ENCODE results near the gene SART1.

The SART1 gene

GRCh38 chr11:65981972-65982823 lies 20.7 kb downstream of the SART1 start:
- Histone ChIP-seq H3K4me1 (ENCODE audit: insufficient read depth, low read length) (no peaks in the 10 kb centered on the region), H3K9ac (ENCODE audit: low read depth, low read length) (no peak overlapping the region), H3K27ac (ENCODE audit: low read length) (no peak overlapping the region), H3K36me3 (ENCODE audit: insufficient read depth, low read depth, low read length) (peaks cover 23% of the 10 kb centered on the region), H3K27me3 (ENCODE audit: insufficient read depth, low read length) (no peaks in the 10 kb centered on the region), H3K4me3 (ENCODE audit: low read length) (no peak overlapping the region), H3K9me3 (ENCODE audit: insufficient read depth, low read depth, low read length) (no peaks in the 10 kb centered on the region)

GRCh38 chr11:65982824-65983588 lies 21.5 kb downstream of the SART1 start:
- Histone ChIP-seq H3K36me3 (ENCODE audit: insufficient read depth, low read depth, low read length) (peaks cover 15% of the 10 kb centered on the region), H3K27me3 (ENCODE audit: insufficient read depth, low read length) (no peaks in the 10 kb centered on the region), H3K9ac (ENCODE audit: low read depth, low read length) (no peak overlapping the region)

GRCh38 chr11:65983589-65983987 lies 22.1 kb downstream of the SART1 start:
- Histone ChIP-seq H3K27ac (ENCODE audit: low read length) (no peak overlapping the region), H3K9ac (ENCODE audit: low read depth, low read length) (no peak overlapping the region), H3K9me3 (ENCODE audit: insufficient read depth, low read depth, low read length) (no peaks in the 10 kb centered on the region), H3K4me1 (ENCODE audit: insufficient read depth, low read length) (no peaks in the 10 kb centered on the region), H3K27me3 (ENCODE audit: insufficient read depth, low read length) (no peaks in the 10 kb centered on the region), H3K4me3 (ENCODE audit: low read length) (no peak overlapping the region), H3K36me3 (ENCODE audit: insufficient read depth, low read depth, low read length) (peaks cover 9% of the 10 kb centered on the region)

More at GRCh38 chr11:65982824-65983588, 21.5 kb downstream of the SART1 start:
- H3K9me3 ChIP-seq (ENCODE audit: insufficient read depth, low read depth, low read length), result no peaks in the 10 kb centered on the region
- no peak overlapping the region for H3K4me3 ChIP-seq (ENCODE audit: low read length)
- H3K4me1 ChIP-seq (ENCODE audit: insufficient read depth, low read length), result no peaks in the 10 kb centered on the region
- H3K27ac ChIP-seq (ENCODE audit: low read length), result no peak overlapping the region

GRCh38 chr11:65987336-65987735 lies 25.8 kb downstream of the SART1 start:
- H3K27me3 ChIP-seq (ENCODE audit: insufficient read depth, low read length), result no peaks in the 10 kb centered on the region
- H3K27ac ChIP-seq (ENCODE audit: low read length), result no peak overlapping the region
- no peak overlapping the region for H3K9ac ChIP-seq (ENCODE audit: low read depth, low read length)
- H3K4me3 ChIP-seq (ENCODE audit: low read length), result no peak overlapping the region
- H3K4me1 ChIP-seq (ENCODE audit: insufficient read depth, low read length), result no peaks in the 10 kb centered on the region
- H3K36me3 ChIP-seq (ENCODE audit: insufficient read depth, low read depth, low read length), result no peaks in the 10 kb centered on the region; the same call in 1 of the 2 replicates
- no peaks in the 10 kb centered on the region for H3K9me3 ChIP-seq (ENCODE audit: insufficient read depth, low read depth, low read length)

GRCh38 chr11:65988791-65989592 lies 27.5 kb downstream of the SART1 start:
- no peaks in the 10 kb centered on the region for H3K9me3 ChIP-seq (ENCODE audit: insufficient read depth, low read depth, low read length)
- H3K27me3 ChIP-seq (ENCODE audit: insufficient read depth, low read length), result no peaks in the 10 kb centered on the region
- H3K4me1 ChIP-seq (ENCODE audit: insufficient read depth, low read length), result no peaks in the 10 kb centered on the region
- H3K27ac ChIP-seq (ENCODE audit: low read length), result no peak overlapping the region
- H3K36me3 ChIP-seq (ENCODE audit: insufficient read depth, low read depth, low read length), result no peaks in the 10 kb centered on the region; the same call in 1 of the 2 replicates
- no peak overlapping the region for H3K4me3 ChIP-seq (ENCODE audit: low read length)
- no peak overlapping the region for H3K9ac ChIP-seq (ENCODE audit: low read depth, low read length)

- peaks cover under 1% of the 10 kb centered on the region for H3K36me3 ChIP-seq (ENCODE audit: insufficient read depth, low read depth, low read length)
- no peak overlapping the region for H3K4me3 ChIP-seq (ENCODE audit: low read length)
- H3K27me3 ChIP-seq (ENCODE audit: insufficient read depth, low read length), result no peaks in the 10 kb centered on the region
- no peaks in the 10 kb centered on the region for H3K9me3 ChIP-seq (ENCODE audit: insufficient read depth, low read depth, low read length)
- no peak overlapping the region for H3K9ac ChIP-seq (ENCODE audit: low read depth, low read length)
- H3K27ac ChIP-seq (ENCODE audit: low read length), result no peak overlapping the region
- H3K4me1 ChIP-seq (ENCODE audit: insufficient read depth, low read length), result no peaks in the 10 kb centered on the region
These were observed 30.5 kb downstream of the SART1 start for GRCh38 chr11:65992056-65992455.

- H3K4me3 ChIP-seq (ENCODE audit: low read length), result no peak overlapping the region
- no peaks in the 10 kb centered on the region for H3K27me3 ChIP-seq (ENCODE audit: insufficient read depth, low read length)
- no peak overlapping the region for H3K9ac ChIP-seq (ENCODE audit: low read depth, low read length)
- no peaks in the 10 kb centered on the region for H3K9me3 ChIP-seq (ENCODE audit: insufficient read depth, low read depth, low read length)
- H3K4me1 ChIP-seq (ENCODE audit: insufficient read depth, low read length), result no peaks in the 10 kb centered on the region
- H3K36me3 ChIP-seq (ENCODE audit: insufficient read depth, low read depth, low read length), result peaks cover 35% of the 10 kb centered on the region
- H3K27ac ChIP-seq (ENCODE audit: low read length), result no peak overlapping the region
These were observed 35.8 kb downstream of the SART1 start for GRCh38 chr11:65997286-65997685.

- Histone ChIP-seq H3K4me1 (ENCODE audit: insufficient read depth, low read length) (peaks cover 3% of the 10 kb centered on the region; the same call in 1 of the 2 replicates), H3K27me3 (ENCODE audit: insufficient read depth, low read length) (no peaks in the 10 kb centered on the region), H3K27ac (ENCODE audit: low read length) (peak within 1 kb of the TSS; percentile 95), H3K36me3 (ENCODE audit: insufficient read depth, low read depth, low read length) (peaks cover 55% of the 10 kb centered on the region), H3K9ac (ENCODE audit: low read depth, low read length) (peak within 1 kb of the TSS; percentile 84), H3K9me3 (ENCODE audit: insufficient read depth, low read depth, low read length) (no peaks in the 10 kb centered on the region), H3K4me3 (ENCODE audit: low read length) (peak within 1 kb of the TSS; percentile 99)
These were observed 40.6 kb downstream of the SART1 start, which contains the start of the genes BANF1 and EIF1AD for GRCh38 chr11:66001942-66002647. Gene BANF1 (plus strand): TSS chr11:66002503. CDS start chr11:66003251, 748 bp downstream. Gene EIF1AD (minus strand): TSS chr11:66002157. CDS start chr11:66000389, 1,768 bp downstream.

- Histone ChIP-seq H3K9me3 (ENCODE audit: insufficient read depth, low read depth, low read length) (no peaks in the 10 kb centered on the region), H3K27ac (ENCODE audit: low read length) (peak overlapping the region; percentile 95), H3K4me3 (ENCODE audit: low read length) (peak overlapping the region; percentile 99), H3K36me3 (ENCODE audit: insufficient read depth, low read depth, low read length) (peaks cover 49% of the 10 kb centered on the region), H3K9ac (ENCODE audit: low read depth, low read length) (peak overlapping the region; percentile 84; the same call in 1 of the 2 replicates), H3K4me1 (ENCODE audit: insufficient read depth, low read length) (peaks cover 4% of the 10 kb centered on the region; the same call in 1 of the 2 replicates), H3K27me3 (ENCODE audit: insufficient read depth, low read length) (no peaks in the 10 kb centered on the region)
These were observed 41.2 kb downstream of the SART1 start for GRCh38 chr11:66002648-66003225.

- no peaks in the 10 kb centered on the region for H3K9me3 ChIP-seq (ENCODE audit: insufficient read depth, low read depth, low read length)
- no peak overlapping the region for H3K27ac ChIP-seq (ENCODE audit: low read length)
- H3K27me3 ChIP-seq (ENCODE audit: insufficient read depth, low read length), result no peaks in the 10 kb centered on the region
- H3K4me1 ChIP-seq (ENCODE audit: insufficient read depth, low read length), result peaks cover 4% of the 10 kb centered on the region; the same call in 1 of the 2 replicates
- peaks cover 43% of the 10 kb centered on the region for H3K36me3 ChIP-seq (ENCODE audit: insufficient read depth, low read depth, low read length)
- peak overlapping the region; percentile 84; the same call in 1 of the 2 replicates for H3K9ac ChIP-seq (ENCODE audit: low read depth, low read length)
- peak overlapping the region; percentile 99 for H3K4me3 ChIP-seq (ENCODE audit: low read length)
These were observed 41.8 kb downstream of the SART1 start for GRCh38 chr11:66003291-66003690.
